Measurements from ENCODE around the gene ANKRD18B. TPM values are rescaled to one million over a fixed set of nuclear protein-coding genes. Genes with fewer than 3 reads are reported as not detected.
A peak's percentile ranks its signal among the peaks of the same experiment; 100 is the strongest.

Gene ANKRD18B
- total RNA-seq, 1 donor from 2014 or later: 5.9 TPM

DNA sequence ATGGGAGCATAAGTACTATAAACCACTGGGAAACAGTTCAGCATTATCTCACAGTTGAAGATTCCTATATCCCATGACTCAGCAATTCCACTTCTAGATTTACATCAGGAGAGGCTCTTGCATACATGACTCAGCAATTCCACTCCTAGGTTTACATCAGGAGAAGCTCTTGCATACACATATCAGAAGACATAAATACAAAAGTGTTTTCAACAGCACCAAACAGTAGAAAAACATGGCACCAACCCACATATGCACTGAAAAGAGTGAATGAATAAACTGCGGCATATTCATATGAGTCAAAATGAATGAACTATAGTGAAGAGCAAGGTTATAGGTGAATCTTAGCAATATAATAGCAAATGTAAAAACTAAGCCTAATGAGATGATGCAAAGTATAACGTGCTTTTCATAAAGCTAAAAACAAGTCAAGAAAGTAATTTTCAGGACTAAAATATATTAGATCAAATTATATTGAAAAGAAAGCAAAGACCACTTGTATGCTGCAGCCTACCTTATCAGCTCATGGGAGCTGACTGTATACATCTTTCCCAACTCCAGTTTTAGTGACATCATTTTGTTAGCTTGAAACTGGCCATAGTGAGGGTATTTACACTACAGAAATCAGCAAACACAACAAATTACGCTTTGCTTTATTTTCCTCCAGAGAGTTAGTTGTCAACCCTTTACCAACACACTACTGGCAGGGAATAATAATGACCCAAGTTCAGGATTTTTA is 95.8 kb downstream of the ANKRD18B start:
- no peaks in the 10 kb centered on the region for H3K36me3 ChIP-seq
- no peaks in the 10 kb centered on the region for H3K9me3 ChIP-seq
- no peak for DNase-seq (ENCODE audit: extremely low spot score in 2 of 2)
- H3K27me3 ChIP-seq: no peaks in the 10 kb centered on the region
- intact Hi-C loops (cut with DNase I): loop anchor here (5.0 kb wide), 1 partner anchor 102 kb away; no protein-coding TSS in a partner anchor
- no peaks in the 10 kb centered on the region for H3K4me1 ChIP-seq
- no peak overlapping the region for H3K4me3 ChIP-seq
- H3K27ac ChIP-seq: no peak overlapping the region
- TF ChIP-seq POLR2A (IDR thresholded peaks at IDR 0.05) (no peak), POLR2AphosphoS5 (IDR thresholded peaks at IDR 0.05; ENCODE audit: insufficient read depth in 1 of 2, low read depth in 1 of 2) (no peak)
- TF ChIP-seq, protein P1, sequence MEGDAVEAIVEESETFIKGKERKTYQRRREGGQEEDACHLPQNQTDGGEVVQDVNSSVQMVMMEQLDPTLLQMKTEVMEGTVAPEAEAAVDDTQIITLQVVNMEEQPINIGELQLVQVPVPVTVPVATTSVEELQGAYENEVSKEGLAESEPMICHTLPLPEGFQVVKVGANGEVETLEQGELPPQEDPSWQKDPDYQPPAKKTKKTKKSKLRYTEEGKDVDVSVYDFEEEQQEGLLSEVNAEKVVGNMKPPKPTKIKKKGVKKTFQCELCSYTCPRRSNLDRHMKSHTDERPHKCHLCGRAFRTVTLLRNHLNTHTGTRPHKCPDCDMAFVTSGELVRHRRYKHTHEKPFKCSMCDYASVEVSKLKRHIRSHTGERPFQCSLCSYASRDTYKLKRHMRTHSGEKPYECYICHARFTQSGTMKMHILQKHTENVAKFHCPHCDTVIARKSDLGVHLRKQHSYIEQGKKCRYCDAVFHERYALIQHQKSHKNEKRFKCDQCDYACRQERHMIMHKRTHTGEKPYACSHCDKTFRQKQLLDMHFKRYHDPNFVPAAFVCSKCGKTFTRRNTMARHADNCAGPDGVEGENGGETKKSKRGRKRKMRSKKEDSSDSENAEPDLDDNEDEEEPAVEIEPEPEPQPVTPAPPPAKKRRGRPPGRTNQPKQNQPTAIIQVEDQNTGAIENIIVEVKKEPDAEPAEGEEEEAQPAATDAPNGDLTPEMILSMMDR (IDR thresholded peaks at IDR 0.05): no peak

DNA sequence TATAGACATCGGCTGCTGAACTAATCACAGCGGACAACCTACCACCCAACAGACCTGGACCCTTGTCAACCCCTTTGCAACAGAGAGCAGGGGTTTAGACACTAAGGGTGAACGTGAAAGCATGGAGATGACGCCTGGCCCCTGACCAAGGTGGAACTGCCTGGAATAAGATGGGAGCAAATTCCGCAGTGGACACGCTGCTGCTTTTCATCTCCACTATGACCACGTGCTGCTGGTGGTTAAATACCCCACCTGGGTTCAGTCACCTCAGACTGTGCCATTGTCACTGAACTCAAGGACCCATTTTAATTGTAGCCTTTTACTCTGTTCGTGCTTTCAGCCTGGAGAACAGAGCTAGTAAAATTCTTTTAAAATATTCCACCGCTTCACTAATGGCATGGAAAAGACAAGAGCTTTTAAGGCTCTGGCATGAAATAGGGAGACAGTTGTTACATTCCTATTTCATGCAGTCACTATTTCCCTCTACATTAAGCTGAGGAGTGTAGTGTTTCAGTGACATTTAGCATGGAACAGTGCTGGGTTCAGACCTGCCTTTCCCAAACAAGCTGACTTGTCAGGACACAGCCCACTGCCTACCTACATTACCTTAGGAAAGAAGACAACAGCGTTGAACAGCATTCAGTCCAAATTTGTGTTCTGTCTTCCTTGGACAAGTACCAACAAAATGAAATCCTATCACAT is 96.8 kb downstream of the ANKRD18B start:
- H3K27me3 ChIP-seq: no peaks in the 10 kb centered on the region
- H3K36me3 ChIP-seq: no peaks in the 10 kb centered on the region
- H3K27ac ChIP-seq: peak overlapping the region; percentile 56
- no peaks in the 10 kb centered on the region for H3K9me3 ChIP-seq
- no peaks in the 10 kb centered on the region for H3K4me1 ChIP-seq
- H3K4me3 ChIP-seq: no peak overlapping the region
- DNase-seq (ENCODE audit: extremely low spot score in 2 of 2): no peak
- intact Hi-C loops (cut with DNase I): loop anchor here (5.0 kb wide), 1 partner anchor 101 kb away; no protein-coding TSS in a partner anchor
- TF ChIP-seq POLR2AphosphoS5 (IDR thresholded peaks at IDR 0.05; ENCODE audit: insufficient read depth in 1 of 2, low read depth in 1 of 2): peak in 1 of 2 donors; percentile 18
- no peak for TF ChIP-seq POLR2A (IDR thresholded peaks at IDR 0.05)

Small RNAs within 50 kb of the gene (small RNA-seq; reads per million reads assigned to genes)
- gene AL139008.1 (not detected), gene PRSS3P4 (not detected)

Other genes starting within 250 kb of the ANKRD18B start
- 34.1 TPM for gene NFX1, start 233.7 kb upstream of the ANKRD18B start, total RNA-seq
- 6.4 TPM for gene AQP7, start 121.7 kb upstream of the ANKRD18B start, total RNA-seq
- 868 TPM for gene AQP3, start 76.7 kb upstream of the ANKRD18B start, total RNA-seq
- 25.3 TPM for gene NOL6, start 50.3 kb upstream of the ANKRD18B start, total RNA-seq

Measured in vagina (tissue), 2 donors.